ENCODE data around the gene NCKIPSD.

DNA sequence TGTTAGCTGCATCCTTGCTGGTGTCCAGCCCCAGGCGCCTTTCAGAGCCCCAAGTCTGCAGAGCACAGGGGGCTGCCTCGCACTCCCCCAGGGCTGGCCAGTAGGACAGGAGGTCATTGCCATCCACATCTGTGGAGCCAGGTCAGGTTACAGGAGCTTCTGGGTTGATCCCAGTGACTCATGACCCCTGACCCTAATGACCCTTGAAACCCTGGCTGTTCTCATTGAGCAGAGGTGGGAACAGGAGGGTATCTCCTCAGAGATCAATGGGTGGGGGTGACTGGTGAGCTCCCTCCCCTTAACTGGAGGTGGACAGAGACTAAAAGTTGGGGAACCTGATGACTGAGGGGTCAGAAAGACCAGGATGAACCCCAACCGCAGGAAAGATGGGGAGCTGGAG is 44.3 kb downstream of the NCKIPSD start:
- TF ChIP-seq, protein P1, sequence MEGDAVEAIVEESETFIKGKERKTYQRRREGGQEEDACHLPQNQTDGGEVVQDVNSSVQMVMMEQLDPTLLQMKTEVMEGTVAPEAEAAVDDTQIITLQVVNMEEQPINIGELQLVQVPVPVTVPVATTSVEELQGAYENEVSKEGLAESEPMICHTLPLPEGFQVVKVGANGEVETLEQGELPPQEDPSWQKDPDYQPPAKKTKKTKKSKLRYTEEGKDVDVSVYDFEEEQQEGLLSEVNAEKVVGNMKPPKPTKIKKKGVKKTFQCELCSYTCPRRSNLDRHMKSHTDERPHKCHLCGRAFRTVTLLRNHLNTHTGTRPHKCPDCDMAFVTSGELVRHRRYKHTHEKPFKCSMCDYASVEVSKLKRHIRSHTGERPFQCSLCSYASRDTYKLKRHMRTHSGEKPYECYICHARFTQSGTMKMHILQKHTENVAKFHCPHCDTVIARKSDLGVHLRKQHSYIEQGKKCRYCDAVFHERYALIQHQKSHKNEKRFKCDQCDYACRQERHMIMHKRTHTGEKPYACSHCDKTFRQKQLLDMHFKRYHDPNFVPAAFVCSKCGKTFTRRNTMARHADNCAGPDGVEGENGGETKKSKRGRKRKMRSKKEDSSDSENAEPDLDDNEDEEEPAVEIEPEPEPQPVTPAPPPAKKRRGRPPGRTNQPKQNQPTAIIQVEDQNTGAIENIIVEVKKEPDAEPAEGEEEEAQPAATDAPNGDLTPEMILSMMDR (IDR thresholded peaks at IDR 0.05), result no peak
- no peak for TF ChIP-seq POLR2A (IDR thresholded peaks at IDR 0.05)

Measured in thyroid gland (tissue), 4 donors.